Uterus (tissue), 2 donors: ENCODE measurements around the gene IGFBP6.

Source experiments
- CTCF ChIP-seq, 4 experiments: fragments of 200-600 bp in 2 of 4; fragments of 450-650 bp in 2 of 4; sonication (generic) in 2 of 4; IDR thresholded peaks; one replicate each; pipeline ENCODE4 v1.5.1; 2016 to 2019; ENCODE audit warnings: antibody characterized with exemption in 4 of 4, mild to moderate bottlenecking in 2 of 4, moderate library complexity in 1 of 4
- POLR2A ChIP-seq, 2 donors: fragments of 450-650 bp; IDR thresholded peaks; one replicate each; pipeline ENCODE4 v1.6.1; 2016; ENCODE audit warnings: antibody characterized with exemption in 2 of 2, mild to moderate bottlenecking in 1 of 2, moderate library complexity in 1 of 2

- TF ChIP-seq CTCF (IDR thresholded peaks at IDR 0.05) (no peak), POLR2A (IDR thresholded peaks at IDR 0.05) (no peak)
Observed at GRCh38 chr12:53090105-53090504, 7.4 kb upstream of the IGFBP6 start.
